COLO668 (cell line): ENCODE measurements around the gene PARD3.

ENCODE experiments used
- DNase-seq: peaks from one replicate; lab custom pipeline; 2025; ENCODE audit not compliant: unreplicated experiment; lab: John Stamatoyannopoulos, UW

Gene PARD3

DNA sequence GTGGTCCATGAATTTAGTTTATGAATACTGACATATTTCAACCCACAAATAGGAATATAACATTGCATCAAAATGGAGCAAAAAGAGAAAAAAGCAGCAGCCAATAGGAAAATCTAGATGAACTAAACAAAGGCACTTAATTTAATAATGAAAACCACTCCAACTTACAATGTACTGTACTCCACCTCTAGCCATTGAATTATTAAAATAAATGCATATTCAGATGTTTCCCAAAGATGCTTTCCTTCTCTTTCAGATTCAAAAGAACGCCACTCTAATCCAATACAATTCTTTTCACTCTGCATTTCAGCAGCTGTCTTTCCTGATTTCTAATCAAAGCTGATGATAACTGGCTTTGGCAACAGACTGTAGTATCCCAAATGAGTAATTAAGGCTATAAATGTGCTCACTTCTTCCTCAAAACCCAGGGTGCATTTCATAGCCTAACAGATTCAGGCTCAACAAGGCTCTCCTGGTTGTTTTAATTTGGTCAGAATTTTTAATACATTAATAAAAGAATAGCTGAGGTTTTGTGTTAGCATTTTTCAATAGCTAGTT is 577.1 kb downstream of the PARD3 start:
- no peak for DNase-seq

DNA sequence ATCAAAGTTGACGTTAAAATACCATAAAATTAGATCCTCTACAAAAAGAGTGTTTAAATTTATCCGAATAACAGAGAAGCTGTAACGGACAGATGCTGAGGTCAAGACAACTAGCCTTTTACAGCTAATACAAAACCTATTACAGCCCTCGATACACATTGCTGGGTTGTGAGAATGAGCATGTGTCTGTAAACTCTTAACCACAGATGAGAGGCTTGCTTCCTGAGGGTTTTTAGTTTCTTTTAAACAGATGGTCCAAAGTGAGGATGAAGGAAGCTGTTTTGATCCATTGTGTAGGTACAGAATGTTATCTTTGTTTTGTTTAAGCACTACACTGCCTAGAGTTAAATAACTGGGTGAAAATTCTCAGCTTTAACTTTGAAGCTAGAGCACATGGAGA is 578.2 kb downstream of the PARD3 start:
- no peak for DNase-seq

DNA sequence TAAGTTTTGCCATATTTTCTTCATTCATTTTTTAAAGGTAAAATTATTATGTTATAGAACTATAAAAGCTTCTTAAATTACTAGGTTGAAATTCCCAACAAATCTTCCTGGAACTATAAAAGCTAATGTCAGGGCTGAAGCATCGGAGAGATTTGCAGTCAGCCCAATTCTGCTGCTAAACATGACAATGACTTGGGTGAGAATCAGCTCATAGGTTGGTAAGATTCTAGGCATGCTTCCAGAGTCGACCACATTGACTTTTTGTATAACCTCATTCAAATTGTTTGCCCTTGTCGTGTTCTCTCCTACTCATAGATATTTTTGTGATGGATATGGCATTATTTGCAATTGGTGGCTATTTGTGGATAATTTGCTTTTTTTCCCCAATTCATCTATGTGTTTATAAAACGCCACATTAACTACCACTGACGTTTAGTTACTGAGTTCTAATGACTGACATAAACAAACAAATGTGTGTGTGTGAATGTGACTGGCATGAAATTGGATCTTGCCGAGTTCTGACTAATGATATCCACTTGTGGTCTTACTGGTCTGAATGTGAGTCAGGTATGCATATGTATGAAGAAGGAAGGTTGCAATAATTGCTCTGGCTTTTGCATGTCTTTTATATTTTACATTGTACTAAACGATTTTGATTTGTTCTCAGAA is 579.8 kb downstream of the PARD3 start:
- peak; percentile 4 for DNase-seq

DNA sequence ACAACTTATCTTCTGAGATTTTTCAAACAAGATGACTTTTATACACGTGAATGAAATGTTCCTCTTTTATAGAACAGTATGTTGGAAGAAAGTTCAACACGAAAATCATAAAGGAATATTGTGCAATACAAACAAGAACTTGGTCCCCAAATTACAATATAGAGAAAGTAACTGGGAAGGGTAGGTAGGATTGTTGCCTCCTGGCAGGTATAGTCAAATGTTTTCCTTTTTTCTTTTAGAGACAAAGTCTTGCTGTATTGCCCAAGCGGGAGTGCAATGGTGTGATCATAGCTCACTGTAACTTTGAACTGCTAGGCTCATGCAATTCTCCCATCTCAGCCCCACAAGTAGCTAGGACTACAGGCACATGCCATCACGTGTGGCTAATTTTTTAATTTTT is 582.6 kb downstream of the PARD3 start:
- DNase-seq: no peak

DNA sequence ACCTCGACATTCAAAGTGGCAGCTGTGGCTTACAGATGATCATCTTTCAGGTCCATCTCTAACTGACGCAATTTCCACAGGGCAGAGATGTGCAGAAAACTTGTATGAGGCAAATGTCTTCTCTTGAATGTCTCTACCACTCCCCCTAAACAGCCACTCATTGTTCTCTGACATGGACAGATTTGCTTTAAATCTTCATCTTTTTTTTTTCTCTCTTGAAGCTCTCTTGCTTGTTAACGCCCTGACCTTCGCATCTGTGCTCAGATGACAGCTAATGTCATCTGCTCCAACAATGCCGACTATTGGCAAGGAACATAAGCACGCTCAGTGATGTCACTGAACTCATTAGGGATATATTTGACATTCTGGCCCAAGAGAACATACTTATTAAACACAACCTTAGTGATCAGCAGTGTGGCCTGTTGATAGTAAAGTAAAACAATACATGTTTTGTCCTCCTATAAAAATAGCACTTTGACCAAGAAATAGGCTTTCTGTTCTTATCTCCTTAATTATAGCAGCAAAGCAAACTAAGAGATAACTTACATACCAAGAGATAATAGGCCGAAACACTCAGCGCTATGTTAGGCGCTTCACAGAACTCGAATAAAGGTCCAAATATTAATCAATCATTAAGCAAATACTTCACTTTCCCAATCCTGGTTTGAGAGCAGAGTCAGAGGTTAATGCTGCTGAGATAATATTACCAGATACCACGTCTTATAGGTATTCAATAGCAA is 583.5 kb downstream of the PARD3 start:
- no peak for DNase-seq

- DNase-seq: no peak
Measured at GRCh38 chr10:34229917-34230316, 585.2 kb downstream of the PARD3 start.

DNA sequence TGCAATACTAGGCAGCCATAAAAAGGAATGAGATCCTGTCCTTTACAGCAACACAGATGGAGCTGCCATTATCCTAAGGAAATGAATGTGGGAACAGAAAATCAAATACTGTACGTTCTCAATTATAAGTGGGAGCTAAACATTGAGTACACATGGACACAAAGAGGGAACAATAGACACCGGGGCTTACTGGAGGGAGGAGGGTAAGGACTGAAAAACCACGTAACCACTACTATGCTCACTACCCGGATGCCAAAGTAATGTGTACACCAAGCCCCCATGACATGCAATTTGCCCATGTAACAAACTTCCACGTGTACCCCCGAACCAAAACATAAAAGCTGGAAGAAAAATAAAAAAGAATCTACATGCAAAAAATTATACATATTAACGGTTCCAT is 587.0 kb downstream of the PARD3 start:
- no peak for DNase-seq

- DNase-seq: no peak
Measured at GRCh38 chr10:34224639-34225038, 590.5 kb downstream of the PARD3 start.

DNA sequence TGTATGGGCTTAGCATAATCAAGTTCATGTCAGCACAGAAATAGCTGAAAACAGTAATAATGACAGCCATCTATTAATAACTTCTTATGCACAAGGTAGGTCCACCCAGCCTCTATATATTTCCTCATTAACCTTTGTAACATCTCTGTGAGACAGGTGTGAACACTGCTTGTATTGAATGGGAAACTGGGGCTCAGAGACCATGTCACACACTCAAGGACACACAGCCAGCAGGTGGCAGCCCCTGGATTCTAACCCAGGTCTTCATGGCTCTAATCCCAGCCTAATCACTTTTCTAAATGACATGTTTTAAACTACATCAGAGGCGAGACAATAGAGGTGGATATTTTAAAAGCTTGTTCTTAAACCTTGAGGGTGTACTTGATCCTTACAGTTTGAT is 591.4 kb downstream of the PARD3 start:
- no peak for DNase-seq

- DNase-seq: no peak
Measured at GRCh38 chr10:34222359-34222758, 592.7 kb downstream of the PARD3 start.

DNA sequence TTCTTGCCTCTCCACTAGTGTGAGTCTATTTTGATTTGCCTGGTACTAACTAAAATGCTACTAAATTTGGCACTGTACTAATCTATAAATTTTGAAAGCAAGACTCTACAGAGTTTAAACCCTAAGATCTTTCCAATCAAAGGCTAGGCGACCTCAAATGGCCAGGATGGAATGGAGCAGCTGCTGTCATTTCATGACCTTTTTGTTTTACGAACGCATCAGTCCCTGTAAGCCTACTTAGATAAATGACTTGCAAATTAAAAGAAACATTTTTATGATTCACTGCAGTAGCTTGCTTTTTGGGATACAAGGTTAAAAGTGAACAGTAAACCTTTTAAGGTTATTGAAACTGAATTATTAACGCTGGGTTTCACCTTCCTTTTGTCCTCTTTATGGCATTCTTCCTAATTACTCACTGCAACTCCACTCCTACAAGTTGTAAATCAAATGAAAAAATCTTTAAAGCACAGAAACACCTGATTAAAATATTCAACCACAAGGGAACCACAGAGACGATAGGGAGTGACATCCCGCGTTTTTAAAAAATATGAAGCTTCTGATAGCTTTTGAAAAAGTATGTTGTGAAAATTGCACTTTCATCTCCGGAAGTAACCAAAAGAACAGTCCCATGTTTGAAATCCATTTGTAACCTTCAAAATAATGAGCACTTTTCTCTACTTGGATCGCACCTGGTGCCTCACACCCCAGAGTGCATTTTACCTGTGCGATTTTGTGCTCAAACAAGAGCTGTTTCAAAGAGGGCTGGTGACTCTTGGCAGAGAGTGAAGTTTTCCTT is 595.1 kb downstream of the PARD3 start:
- DNase-seq: no peak

DNA sequence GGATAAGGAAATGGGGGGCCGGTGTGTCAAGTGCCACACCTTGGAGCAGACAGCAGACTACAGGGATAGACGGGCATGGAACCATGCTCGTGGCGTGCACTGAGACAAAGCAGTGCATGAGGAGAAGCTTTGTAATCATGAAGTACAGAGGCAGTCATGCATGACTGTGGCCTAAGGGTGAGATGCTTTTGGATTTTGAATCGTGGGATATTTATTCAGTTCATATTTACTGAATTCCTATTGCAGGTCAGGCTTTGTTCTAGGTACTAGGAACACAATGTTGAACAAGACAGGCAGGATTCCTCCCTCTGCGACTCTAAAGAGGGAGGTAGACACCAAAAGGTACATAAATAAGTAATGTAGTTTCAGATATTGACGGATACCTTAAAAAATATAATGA is 597.6 kb downstream of the PARD3 start:
- DNase-seq: peak; percentile 46

- no peak for DNase-seq
Measured at GRCh38 chr10:34216348-34216945, 598.6 kb downstream of the PARD3 start.

GRCh38 chr10:34213805-34214197 is 601.3 kb downstream of the PARD3 start:
- DNase-seq: no peak

DNA sequence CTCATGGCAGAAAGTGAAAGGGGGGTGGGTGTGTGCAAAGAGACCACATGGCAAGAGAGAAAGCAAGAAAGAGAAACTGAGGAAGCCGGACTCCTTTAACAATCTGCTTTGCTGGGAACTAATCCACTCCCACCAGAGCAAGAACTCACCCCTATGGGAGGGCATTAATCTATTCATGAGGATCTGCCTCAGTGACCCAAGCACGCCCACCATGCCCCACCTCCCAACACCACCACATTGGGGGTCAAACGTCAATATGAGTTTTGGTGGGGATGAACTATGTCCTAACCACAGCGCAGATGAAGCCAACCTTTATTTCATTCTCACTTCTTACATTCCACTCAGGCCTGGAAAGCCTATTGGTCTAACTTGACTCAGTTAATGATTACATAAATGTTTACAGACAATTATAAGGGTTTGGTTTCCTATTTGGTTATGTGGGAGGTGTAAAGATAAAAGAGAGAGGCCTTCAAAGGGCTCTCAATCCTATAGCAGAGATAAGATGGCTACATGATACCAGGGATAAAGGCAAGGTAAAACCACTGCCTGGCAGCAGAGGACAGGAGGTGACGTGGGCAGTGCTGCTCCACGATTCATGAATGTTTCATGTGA is 601.8 kb downstream of the PARD3 start:
- DNase-seq: peak; percentile 41

- no peak for DNase-seq
Measured at GRCh38 chr10:34207343-34207742, 607.8 kb downstream of the PARD3 start.

DNA sequence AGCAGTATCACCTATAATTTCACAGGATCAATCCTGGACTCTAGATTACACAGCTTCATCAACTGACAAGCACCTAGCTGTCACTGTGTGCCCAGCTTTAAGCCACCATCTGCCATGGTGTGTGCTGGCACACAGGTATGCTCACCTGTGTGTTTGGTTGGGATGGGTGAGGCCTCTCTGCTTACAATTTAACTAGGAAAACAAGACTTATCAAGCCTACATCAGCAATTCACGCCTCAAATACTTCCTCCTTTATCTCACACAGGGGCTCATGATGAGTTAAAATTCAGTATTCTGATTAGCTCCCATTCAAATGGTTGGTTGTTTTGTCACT is 608.2 kb downstream of the PARD3 start:
- DNase-seq: peak; percentile 6

DNA sequence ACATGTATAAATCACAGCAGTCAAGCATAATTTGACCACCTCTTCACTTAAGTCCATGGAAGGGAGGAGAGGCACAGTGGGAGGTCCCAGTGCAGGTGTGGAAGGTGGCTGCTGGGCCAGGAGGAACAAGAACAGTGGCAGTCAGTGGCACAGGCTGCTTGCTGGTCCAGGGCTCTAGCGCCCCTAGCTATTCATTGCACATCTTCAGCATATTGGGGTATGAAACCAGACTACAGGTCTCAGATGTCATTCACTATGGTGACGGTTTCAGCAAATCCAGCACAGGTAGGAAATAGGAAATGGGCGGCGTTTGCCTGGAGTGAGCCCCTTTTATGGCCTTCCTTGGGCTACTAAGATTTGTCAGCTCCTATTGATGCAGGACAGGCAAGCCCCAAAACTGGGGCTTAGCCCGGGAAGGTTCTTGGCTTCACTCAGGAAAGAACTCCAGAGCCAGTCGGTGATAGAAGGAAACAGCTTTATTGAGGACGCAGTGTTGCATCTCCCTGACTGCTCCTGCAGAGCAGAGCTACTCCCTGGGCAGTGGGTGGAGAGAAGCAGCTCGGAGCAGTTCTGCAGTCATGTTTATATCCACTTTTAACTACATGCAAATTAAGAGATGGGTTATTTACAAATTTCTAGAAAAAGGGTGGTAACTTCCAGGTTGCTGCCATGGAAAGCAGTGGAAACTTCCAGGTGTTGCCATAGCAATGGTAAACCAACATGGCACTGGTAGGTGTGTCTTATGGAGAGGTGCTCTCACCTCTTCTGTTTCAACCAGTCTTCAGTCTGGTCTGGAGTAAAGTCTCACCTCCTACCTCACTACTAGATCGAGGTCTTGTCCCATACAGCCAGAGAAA is 608.8 kb downstream of the PARD3 start:
- no peak for DNase-seq

GRCh38 chr10:34205452-34205851 is 609.6 kb downstream of the PARD3 start:
- DNase-seq: no peak

- no peak for DNase-seq
Measured at GRCh38 chr10:34203966-34204630, 611.0 kb downstream of the PARD3 start.
